SKM-1 (cell line): ENCODE measurements around the gene SNX8.
"Not testable (repeated sequence)": the region's sequence is repeated elsewhere in the genome, so short reads cannot be mapped to it uniquely, and the experiment has no call there.

Experiments
- DNase-seq: peaks from one replicate; lab custom pipeline; 2025; ENCODE audit not compliant: unreplicated experiment; lab: John Stamatoyannopoulos, UW

SNX8 gene

GRCh38 chr7:2295936-2296620 is 18.2 kb downstream of the SNX8 start:
- DNase-seq = no peak

GRCh38 chr7:2290877-2291276 is 23.4 kb downstream of the SNX8 start:
- DNase-seq = no peak

GRCh38 chr7:2289621-2290020 is 24.6 kb downstream of the SNX8 start:
- no peak for DNase-seq

DNA sequence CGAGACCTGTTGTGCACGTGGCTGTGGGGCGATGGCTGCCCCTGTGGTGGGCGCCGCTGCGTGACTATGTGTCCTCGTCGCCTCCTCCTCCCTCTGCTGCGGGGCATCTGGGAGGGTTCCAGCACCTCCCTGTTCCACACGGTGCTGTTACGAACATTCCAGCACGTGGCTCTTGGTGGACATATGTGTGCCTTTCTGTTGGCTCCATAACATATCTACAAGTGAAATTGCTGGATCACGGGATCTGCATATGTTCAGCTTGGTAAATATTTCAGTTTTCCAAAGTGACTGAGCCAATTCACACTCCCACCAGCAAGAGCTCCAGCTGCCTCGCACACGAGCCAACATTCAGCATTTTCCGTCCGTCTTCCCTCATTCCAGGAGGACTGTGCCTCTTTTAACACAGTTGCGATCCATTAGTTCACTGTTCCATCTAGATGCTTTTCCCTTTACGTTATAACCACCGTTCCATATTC is 25.1 kb downstream of the SNX8 start:
- DNase-seq = no peak

GRCh38 chr7:2288503-2288902 is 25.7 kb downstream of the SNX8 start:
- DNase-seq = no peak

GRCh38 chr7:2287745-2288144 is 26.5 kb downstream of the SNX8 start:
- DNase-seq = no peak

GRCh38 chr7:2283074-2283473 is 31.2 kb downstream of the SNX8 start:
- DNase-seq = no peak

DNA sequence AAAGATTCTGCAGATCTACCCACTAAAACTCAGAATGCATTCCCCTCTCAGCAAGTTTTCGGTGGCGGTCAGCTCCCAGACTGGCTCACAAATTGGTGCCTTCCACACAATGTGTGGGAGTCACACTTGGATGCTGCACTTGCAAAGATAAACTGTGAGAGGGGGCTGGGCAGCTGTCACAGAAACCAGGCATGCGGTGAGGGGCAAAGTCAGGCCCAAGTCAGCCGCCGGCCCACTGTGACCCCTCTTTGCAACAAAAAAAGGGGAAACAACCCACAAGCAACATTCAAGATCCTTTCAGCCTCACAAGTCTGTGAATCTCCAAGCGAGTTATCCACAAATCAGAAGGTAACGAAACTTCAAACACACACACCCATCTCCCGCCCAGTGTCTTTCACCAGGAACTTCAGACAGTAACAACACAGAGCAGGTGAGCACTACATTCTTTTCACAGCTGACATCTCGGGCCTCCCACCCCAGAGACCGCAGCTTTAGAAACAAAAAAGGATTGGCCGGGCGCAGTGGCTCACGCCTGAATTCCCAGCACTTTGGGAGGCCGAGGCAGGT is 32.0 kb downstream of the SNX8 start:
- DNase-seq = no peak

DNA sequence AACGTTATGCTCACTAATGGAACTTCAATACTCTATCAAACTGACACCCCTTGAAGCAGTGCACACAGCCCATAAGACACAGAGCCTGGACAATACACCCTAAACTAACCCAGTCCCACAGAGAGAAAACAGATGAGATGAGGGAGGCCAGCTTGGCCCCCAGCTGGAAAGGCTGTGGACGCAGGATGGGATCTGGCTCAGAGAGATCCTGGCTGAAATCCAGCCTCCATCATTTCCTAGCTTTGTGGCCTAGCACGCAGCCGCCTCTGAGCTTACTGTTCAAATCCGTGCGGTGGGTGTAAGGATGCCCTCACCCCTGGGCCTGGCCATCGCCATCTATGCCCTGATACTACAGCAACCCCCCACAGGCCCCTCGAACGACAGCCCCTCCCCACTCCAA is 32.7 kb downstream of the SNX8 start:
- no peak for DNase-seq

DNA sequence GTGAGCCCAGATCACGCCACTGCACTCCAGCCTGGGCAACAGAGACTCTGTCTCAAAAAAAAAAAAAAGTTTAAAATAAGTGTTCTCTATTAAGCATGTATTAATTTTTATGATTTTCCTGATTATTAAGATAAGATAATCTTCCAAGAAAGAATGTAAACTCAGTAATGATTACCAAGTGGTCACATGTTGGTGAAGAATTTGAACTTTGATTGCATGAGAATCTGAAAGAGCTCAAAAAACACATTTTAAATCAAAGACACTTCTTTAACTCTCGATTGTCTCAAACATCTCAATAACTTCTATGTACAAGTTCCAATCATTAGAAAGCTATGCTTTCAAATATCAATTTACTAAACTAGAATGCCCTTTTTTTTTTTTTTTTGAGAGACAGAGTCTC is 33.8 kb downstream of the SNX8 start:
- DNase-seq = no peak

DNA sequence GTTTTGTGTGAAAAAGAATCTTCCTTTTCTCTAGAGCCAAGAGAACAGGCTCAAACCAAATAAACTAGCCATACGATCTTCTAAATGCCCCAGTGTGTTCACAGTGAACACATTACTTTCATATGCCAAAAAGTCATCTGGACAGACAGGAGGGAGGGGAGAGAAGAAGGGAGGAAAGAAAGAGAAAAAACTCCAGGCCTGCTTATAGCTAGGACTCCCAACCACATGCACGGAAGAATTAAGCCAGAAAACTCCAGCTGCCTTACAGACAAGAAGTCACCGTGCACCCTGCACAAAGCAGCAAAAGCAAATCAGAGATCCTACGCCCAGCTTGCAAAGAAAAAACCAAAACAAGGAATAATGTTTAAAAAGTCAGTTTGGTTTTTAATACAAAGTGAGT is 34.3 kb downstream of the SNX8 start:
- no peak for DNase-seq

GRCh38 chr7:2278026-2278425 is 36.2 kb downstream of the SNX8 start:
- DNase-seq = no peak

DNA sequence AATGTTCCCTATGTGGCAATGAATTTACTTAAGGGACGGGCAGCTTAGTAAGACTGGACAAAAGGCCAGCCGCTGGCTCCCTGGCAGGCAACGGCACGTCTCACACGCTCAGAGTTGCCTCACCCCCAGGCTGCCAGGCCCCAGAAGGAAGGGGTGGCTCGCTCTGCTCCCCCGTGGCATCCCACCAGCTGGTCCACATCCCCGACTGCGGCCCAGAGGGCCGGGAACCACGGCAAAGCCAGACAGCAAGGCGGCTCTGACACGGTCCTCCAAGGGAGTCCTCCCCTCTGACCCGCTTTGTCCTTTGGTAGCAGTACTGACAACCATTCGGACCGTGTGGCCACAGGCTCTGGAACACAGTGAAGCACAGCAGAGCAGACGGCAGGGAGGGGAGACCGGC is 38.1 kb downstream of the SNX8 start:
- DNase-seq = no peak

- DNase-seq = no peak
Measured at GRCh38 chr7:2275101-2275500, 39.1 kb downstream of the SNX8 start.

- DNase-seq = no peak
Measured at GRCh38 chr7:2274666-2275065, 39.6 kb downstream of the SNX8 start.

- DNase-seq = no peak
Measured at GRCh38 chr7:2273866-2274265, 40.4 kb downstream of the SNX8 start.

DNA sequence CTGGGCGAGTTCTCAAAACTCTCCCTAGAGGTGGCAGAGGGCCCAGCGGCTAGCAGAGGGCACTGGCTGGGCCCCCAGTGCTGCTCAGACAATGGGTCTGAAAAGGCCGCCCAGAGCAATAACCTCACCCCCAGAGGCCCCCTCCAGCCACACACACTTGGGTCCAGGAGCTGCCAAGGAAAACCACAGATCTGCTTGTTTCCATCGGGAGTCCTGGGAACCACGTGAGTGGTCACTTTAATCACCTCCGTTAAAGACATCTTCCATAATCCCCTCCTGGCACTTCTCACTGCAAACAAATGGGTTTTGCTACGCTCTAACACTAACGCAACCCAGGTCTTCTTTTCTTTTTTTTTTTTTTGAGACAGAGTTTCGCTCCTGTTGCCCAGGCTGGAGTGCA is 42.2 kb downstream of the SNX8 start:
- no peak for DNase-seq

- no peak for DNase-seq
Measured at GRCh38 chr7:2271273-2272026, 42.8 kb downstream of the SNX8 start.

GRCh38 chr7:2270495-2270894 is 43.7 kb downstream of the SNX8 start:
- DNase-seq = no peak

- DNase-seq = no peak
Measured at GRCh38 chr7:2269991-2270460, 44.2 kb downstream of the SNX8 start.

DNA sequence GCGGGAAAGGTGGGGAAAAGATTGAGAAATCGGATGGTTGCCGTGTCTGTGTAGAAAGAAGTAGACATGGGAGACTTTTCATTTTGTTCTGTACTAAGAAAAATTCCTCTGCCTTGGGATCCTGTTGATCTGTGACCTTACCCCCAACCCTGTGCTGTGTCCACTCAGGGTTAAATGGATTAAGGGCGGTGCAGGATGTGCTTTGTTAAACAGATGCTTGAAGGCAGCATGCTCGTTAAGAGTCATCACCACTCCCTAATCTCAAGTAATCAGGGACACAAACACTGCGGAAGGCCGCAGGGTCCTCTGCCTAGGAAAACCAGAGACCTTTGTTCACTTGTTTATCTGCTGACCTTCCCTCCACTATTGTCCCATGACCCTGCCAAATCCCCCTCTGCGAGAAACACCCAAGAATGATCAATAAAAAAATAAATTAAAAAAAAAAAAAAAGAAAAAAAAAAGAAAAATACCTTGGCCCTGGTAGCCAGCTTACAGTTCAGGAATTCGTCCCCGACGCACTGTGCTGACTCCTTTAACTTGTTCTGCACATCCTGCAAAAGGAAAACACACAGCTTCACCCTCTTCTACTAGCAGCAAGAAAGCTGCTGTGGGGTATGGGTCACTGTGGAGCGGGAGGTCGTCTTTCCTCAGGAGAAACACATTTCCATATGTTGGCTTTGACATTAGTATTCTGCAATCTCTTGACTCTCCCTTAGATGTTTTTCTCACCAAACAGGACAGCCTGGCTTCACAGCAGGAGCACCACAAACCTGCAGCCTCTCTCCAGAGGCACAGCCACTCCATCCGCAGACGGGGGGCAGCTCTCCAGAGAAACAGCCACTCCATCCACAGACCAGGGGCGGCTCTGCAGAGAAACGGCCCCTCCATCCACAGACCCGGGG is 44.9 kb downstream of the SNX8 start:
- not testable (repeated sequence) for DNase-seq
